Neural progenitor cell (in vitro differentiated cells): Measurements from ENCODE around the gene ZNF829. TPM values are rescaled to one million over a fixed set of nuclear protein-coding genes. Genes with fewer than 3 reads are reported as not detected.
A peak's percentile ranks its signal among the peaks of the same experiment; 100 is the strongest.

Experiments used
- DNase-seq: peaks from one replicate; pipeline ENCODE4 v3.0.0-alpha.2; 2016; ENCODE audit warnings: low spot score
- H2AFZ ChIP-seq: fragments of 200-600 bp; sonication (generic); replicated peaks from 2 replicates; pipeline ENCODE4 v1.6.1; 2016; ENCODE audit warnings: antibody characterized with exemption
- H3F3A ChIP-seq: fragments of 200-600 bp; sonication (generic); 2 replicates; pipeline ENCODE4 v1.6.1; 2016; ENCODE audit warnings: antibody characterized with exemption, low read depth
- H3K27ac ChIP-seq: fragments of 200-600 bp; sonication (generic); 2 replicates; pipeline ENCODE4 v1.5.1; 2016; ENCODE audit warnings: mild to moderate bottlenecking
- H3K27me3 ChIP-seq: fragments of 200-600 bp; sonication (generic); 2 replicates; pipeline ENCODE4 v1.6.1; 2016; ENCODE audit warnings: mild to moderate bottlenecking, moderate library complexity
- H3K36me3 ChIP-seq: fragments of 200-600 bp; sonication (generic); 2 replicates; pipeline ENCODE4 v1.5.1; 2016
- H3K4me1 ChIP-seq: fragments of 200-600 bp; sonication (generic); 2 replicates; pipeline ENCODE4 v1.6.1; 2016; ENCODE audit warnings: mixed run types
- H3K4me2 ChIP-seq: fragments of 200-600 bp; sonication (generic); 2 replicates; pipeline ENCODE4 v1.6.1; 2016
- H3K4me3 ChIP-seq: fragments of 200-600 bp; sonication (generic); 2 replicates; pipeline ENCODE4 v1.5.1; 2016
- H3K79me2 ChIP-seq: fragments of 200-600 bp; sonication (generic); 2 replicates; pipeline ENCODE4 v1.6.1; 2016; ENCODE audit warnings: low read depth
- H3K9ac ChIP-seq: fragments of 200-600 bp; sonication (generic); 2 replicates; pipeline ENCODE4 v1.6.1; 2016
- H3K9me3 ChIP-seq: fragments of 200-600 bp; sonication (generic); 2 replicates; pipeline ENCODE4 v1.5.1; 2016; ENCODE audit warnings: low read depth
- H4K20me1 ChIP-seq: fragments of 200-600 bp; sonication (generic); 2 replicates; pipeline ENCODE4 v1.6.1; 2016; ENCODE audit warnings: low read depth
- H3K27ac Mint-ChIP-seq: 3 replicates; pipeline ENCODE4 v1.8.0; 2021; ENCODE audit warnings: mixed read lengths
- H3K27me3 Mint-ChIP-seq: 2 replicates; pipeline ENCODE4 v1.8.0; 2022; ENCODE audit warnings: low read depth, mild to moderate bottlenecking, inconsistent platforms, moderate library complexity, mixed read lengths; ENCODE audit not compliant: insufficient read depth
- H3K36me3 Mint-ChIP-seq: 3 replicates; pipeline ENCODE4 v1.8.0; 2021; ENCODE audit warnings: mixed read lengths
- H3K4me1 Mint-ChIP-seq: 3 replicates; pipeline ENCODE4 v1.8.0; 2021; ENCODE audit warnings: mixed read lengths
- H3K4me3 Mint-ChIP-seq: 3 replicates; pipeline ENCODE4 v1.8.0; 2021; ENCODE audit warnings: mild to moderate bottlenecking, moderate library complexity, mixed read lengths
- H3K9me3 Mint-ChIP-seq: 3 replicates; pipeline ENCODE4 v1.8.0; 2020; ENCODE audit warnings: mixed read lengths
- EZH2 ChIP-seq: fragments of 200-600 bp; sonication (generic); IDR thresholded peaks from 2 replicates; pipeline ENCODE4 v1.6.1; 2017; ENCODE audit warnings: antibody characterized with exemption, mild to moderate bottlenecking, moderate library complexity
- EZH2phosphoT487 ChIP-seq: fragments of 200-600 bp; sonication (generic); IDR thresholded peaks from 2 replicates; pipeline ENCODE4 v1.6.1; 2017; ENCODE audit warnings: antibody characterized with exemption
- small RNA-seq: library from RNA; depleted of rRNA; stranded (forward); fragments of <200 nt; gene quantifications from one replicate; pipeline ENCODE3, GENCODE V24; 2015
- total RNA-seq: library from RNA; depleted of rRNA; stranded (reverse); fragments of >200 nt; gene quantifications from 2 replicates; pipeline ENCODE4 v1.2.3, GENCODE V29; 2015; ENCODE audit warnings: low replicate concordance
- TF ChIP-seq, protein P1 (sequence below): fragments of 200-600 bp; sonication (generic); IDR thresholded peaks from 2 replicates; pipeline ENCODE4 v1.5.1; 2017; ENCODE audit warnings: antibody characterized with exemption, mild to moderate bottlenecking

Gene ZNF829
- total RNA-seq, 1 donor from 2014 or later = 8.0 TPM

DNA sequence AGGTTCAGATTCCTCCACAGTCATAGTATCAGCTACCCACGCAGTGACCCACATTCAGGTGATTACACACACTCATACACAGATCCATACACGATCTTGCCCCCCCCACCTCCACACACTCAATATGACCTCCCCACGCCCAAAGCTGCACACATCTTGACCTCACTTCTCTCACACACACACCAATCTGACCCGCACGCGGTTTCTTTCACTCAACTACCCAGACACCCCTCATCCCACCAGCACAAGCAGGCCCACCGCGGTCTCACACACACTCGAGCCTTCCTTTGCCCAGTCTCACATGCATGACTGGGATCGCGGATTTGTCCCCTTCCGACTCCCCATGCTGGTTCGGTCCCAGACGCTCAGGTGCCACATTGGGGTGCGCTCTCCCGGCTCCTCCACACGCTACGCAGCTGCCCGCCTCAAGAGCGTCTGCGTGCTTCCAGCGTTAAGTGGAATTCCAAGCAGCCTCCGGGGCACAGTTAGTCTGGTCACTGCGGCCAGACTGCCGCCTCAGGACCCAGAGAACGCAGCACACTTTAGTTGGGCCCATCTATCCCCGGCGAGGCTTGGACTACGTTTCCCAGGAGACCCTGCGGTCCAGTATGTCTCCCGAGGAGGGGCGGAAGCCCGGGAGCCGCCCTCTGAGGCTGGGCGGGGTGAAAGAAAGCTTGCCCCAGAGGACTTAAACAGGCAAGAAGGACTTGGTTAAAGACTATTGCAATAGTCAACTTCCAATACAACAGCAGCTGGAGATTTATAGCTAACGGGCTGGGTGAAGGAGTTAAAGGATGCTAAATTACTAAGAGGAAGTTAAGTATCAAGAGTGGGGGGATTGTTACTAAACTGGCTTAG is 66.2 kb downstream of the ZNF829 start:
- peaks cover 7% of the 10 kb centered on the region for H3K4me1 ChIP-seq
- peaks cover 20% of the 10 kb centered on the region for H3K36me3 ChIP-seq
- no peaks in the 10 kb centered on the region for H3F3A ChIP-seq
- Mint-ChIP-seq H3K27ac (no peak overlapping the region), H3K4me1 (no peaks in the 10 kb centered on the region), H3K36me3 (peaks cover 53% of the 10 kb centered on the region), H3K9me3 (peaks cover 52% of the 10 kb centered on the region), H3K27me3 (peaks cover 2% of the 10 kb centered on the region), H3K4me3 (no peak overlapping the region)
- H3K79me2 ChIP-seq = peaks cover 62% of the 10 kb centered on the region
- H3K27me3 ChIP-seq = no peaks in the 10 kb centered on the region
- peak overlapping the region; percentile 75 for H3K9ac ChIP-seq
- H4K20me1 ChIP-seq = no peaks in the 10 kb centered on the region
- peak overlapping the region; percentile 95 for H2AFZ ChIP-seq
- no peak overlapping the region for H3K27ac ChIP-seq
- H3K9me3 ChIP-seq = peaks cover 4% of the 10 kb centered on the region
- peak overlapping the region; percentile 72 for H3K4me2 ChIP-seq
- DNase-seq = peak; percentile 96
- H3K4me3 ChIP-seq = peak overlapping the region; percentile 73
- TF ChIP-seq EZH2 (no peak), EZH2phosphoT487 (no peak)
- TF ChIP-seq, protein P1, sequence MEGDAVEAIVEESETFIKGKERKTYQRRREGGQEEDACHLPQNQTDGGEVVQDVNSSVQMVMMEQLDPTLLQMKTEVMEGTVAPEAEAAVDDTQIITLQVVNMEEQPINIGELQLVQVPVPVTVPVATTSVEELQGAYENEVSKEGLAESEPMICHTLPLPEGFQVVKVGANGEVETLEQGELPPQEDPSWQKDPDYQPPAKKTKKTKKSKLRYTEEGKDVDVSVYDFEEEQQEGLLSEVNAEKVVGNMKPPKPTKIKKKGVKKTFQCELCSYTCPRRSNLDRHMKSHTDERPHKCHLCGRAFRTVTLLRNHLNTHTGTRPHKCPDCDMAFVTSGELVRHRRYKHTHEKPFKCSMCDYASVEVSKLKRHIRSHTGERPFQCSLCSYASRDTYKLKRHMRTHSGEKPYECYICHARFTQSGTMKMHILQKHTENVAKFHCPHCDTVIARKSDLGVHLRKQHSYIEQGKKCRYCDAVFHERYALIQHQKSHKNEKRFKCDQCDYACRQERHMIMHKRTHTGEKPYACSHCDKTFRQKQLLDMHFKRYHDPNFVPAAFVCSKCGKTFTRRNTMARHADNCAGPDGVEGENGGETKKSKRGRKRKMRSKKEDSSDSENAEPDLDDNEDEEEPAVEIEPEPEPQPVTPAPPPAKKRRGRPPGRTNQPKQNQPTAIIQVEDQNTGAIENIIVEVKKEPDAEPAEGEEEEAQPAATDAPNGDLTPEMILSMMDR = no peak

DNA sequence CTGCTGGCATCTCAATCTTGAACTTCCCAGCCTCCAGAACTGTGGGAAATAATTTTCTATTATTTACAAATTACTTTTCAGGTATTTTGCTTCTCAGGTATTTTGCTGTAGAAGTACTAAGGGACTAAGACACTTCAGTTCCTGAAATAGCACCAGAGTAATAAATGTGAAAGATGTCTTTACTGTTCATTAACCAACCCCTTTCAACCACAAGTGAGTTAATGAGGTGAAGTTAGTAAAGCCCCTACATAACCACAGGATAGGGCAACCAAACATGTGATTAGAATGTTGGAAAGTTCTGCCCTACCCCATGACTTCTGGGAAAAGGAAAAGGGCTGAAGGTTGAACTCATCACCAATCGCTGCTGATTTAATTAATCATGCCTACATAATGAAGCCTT is 68.1 kb downstream of the ZNF829 start:
- Histone ChIP-seq H3K4me1 (peaks cover 7% of the 10 kb centered on the region), H3K36me3 (peaks cover 6% of the 10 kb centered on the region), H3K4me2 (no peak overlapping the region), H3K27ac (no peak overlapping the region), H4K20me1 (no peaks in the 10 kb centered on the region), H2AFZ (no peak overlapping the region), H3F3A (no peaks in the 10 kb centered on the region), H3K4me3 (no peak overlapping the region), H3K79me2 (peaks cover 47% of the 10 kb centered on the region), H3K27me3 (no peaks in the 10 kb centered on the region), H3K9ac (no peak overlapping the region), H3K9me3 (no peaks in the 10 kb centered on the region)
- TF ChIP-seq, protein P1 = no peak
- TF ChIP-seq EZH2 = no peak
- no peak for TF ChIP-seq EZH2phosphoT487
- H3K9me3 Mint-ChIP-seq = peaks cover 48% of the 10 kb centered on the region
- no peaks in the 10 kb centered on the region for H3K4me1 Mint-ChIP-seq
- no peak for DNase-seq
- H3K36me3 Mint-ChIP-seq = peaks cover 46% of the 10 kb centered on the region
- H3K4me3 Mint-ChIP-seq = no peak overlapping the region
- H3K27ac Mint-ChIP-seq = no peak overlapping the region
- H3K27me3 Mint-ChIP-seq = peaks cover 2% of the 10 kb centered on the region

DNA sequence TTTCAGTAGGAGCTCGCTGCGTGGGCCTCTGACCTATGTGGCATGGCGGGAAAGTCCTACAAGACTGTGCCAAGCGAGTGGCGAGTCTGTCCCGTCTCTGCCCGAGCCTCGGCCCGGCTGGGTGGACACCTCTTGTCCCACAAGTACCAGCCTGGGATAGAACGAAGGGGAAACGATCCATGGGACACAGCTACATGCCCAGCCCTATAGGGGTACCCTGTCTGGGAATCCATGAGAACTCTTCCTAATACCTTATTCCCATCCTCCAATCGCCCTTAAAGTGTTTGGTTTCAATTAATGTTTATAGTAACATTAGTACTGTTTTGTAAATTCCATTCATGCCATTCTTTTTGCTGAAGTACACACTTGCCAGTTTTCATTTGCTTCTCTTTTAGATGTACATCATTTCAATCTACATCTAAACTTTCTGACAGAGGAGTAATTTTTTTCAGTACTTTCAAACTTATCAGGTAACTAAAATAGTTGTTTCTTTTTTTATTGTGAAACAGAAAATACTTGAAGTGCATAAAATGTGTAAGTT is 77.2 kb downstream of the ZNF829 start:
- peak overlapping the region; percentile 95 for H2AFZ ChIP-seq
- no peak for TF ChIP-seq EZH2
- TF ChIP-seq, protein P1 = no peak
- no peak for TF ChIP-seq EZH2phosphoT487
- peak overlapping the region; percentile 83 for H3K4me2 ChIP-seq
- H3K4me3 ChIP-seq = peak overlapping the region; percentile 68
- peaks cover 7% of the 10 kb centered on the region for H3F3A ChIP-seq
- H3K79me2 ChIP-seq = peaks cover 48% of the 10 kb centered on the region
- peak overlapping the region; percentile 82 for H3K27ac ChIP-seq
- Mint-ChIP-seq H3K27me3 (peaks cover 2% of the 10 kb centered on the region), H3K36me3 (peaks cover 43% of the 10 kb centered on the region), H3K9me3 (peaks cover 49% of the 10 kb centered on the region), H3K4me3 (no peak overlapping the region), H3K27ac (no peak overlapping the region), H3K4me1 (no peaks in the 10 kb centered on the region)
- H3K27me3 ChIP-seq = no peaks in the 10 kb centered on the region
- no peaks in the 10 kb centered on the region for H4K20me1 ChIP-seq
- H3K4me1 ChIP-seq = peaks cover 7% of the 10 kb centered on the region
- no peaks in the 10 kb centered on the region for H3K9me3 ChIP-seq
- H3K9ac ChIP-seq = peak overlapping the region; percentile 75
- H3K36me3 ChIP-seq = peaks cover under 1% of the 10 kb centered on the region
- DNase-seq = no peak

Small RNAs within 50 kb of the gene (small RNA-seq; reads per million reads assigned to genes)
- not detected for gene RF00019

Other genes starting within 250 kb of the ZNF829 start
- 13.6 and 13.8 TPM in 2 replicates for gene ZNF461, start 249.5 kb downstream of the ZNF829 start, total RNA-seq
- gene ZNF567, start 228.7 kb downstream of the ZNF829 start, total RNA-seq = 26.9 and 27.7 TPM in 2 replicates
- gene ZNF850, start 143.5 kb downstream of the ZNF829 start, total RNA-seq = 25.5 and 32.1 TPM in 2 replicates
- gene ZNF790, start 77.9 kb downstream of the ZNF829 start, total RNA-seq = 13.7 and 18.8 TPM in 2 replicates
- 11.7 and 18.1 TPM in 2 replicates for gene ZNF345, start 65.4 kb downstream of the ZNF829 start, total RNA-seq
- 6.3 and 8.9 TPM in 2 replicates for gene ZNF568, start within 50 bp of the ZNF829 start, total RNA-seq
- gene ZNF420, start 162.1 kb upstream of the ZNF829 start, total RNA-seq = 19.8 and 21.0 TPM in 2 replicates